Suprapubic skin (tissue), 3 donors: ENCODE data around the gene SLC35B1.

Experiments
- EP300 ChIP-seq: sonication (generic); formaldehyde crosslinking; IDR thresholded peaks from one replicate; pipeline ENCODE4 v1.6.1; 2017; ENCODE audit warnings: antibody characterized with exemption
- POLR2A ChIP-seq, 2 donors: fragments of 450-650 bp; IDR thresholded peaks; one replicate each; pipeline ENCODE4 v1.6.1; 2017; ENCODE audit warnings: antibody characterized with exemption in 2 of 2, mild to moderate bottlenecking in 2 of 2, moderate library complexity in 2 of 2
- TF ChIP-seq, protein P1 (sequence below), 2 donors: fragments of 200-600 bp in 1 of 2; fragments of 450-650 bp in 1 of 2; sonication (generic) in 1 of 2; IDR thresholded peaks; one replicate each; pipeline ENCODE4 v1.5.1; 2016 to 2019; ENCODE audit warnings: antibody characterized with exemption in 2 of 2, mild to moderate bottlenecking in 1 of 2, moderate library complexity in 1 of 2

DNA sequence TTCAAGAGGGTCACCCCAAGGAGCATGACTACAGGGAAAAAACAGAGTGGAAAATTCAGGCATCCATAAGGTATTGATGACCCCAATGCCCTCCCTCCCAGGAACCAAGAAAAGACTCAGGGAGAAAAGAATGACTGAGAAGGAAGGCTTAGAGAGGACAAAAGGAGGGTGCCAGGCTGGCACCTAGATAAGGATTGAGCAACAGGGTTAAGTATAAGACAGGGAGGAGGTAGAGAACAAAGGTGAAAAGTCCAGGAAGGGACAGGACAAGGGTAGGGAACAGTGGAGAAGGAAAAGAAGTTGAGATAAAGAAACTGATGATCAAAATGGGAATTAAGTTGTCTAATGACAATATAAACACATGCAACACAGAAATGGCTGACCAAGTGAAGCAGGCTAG, 2.5 kb downstream of the SLC35B1 start:
- no peak for TF ChIP-seq POLR2A (IDR thresholded peaks at IDR 0.05)
- TF ChIP-seq, protein P1, sequence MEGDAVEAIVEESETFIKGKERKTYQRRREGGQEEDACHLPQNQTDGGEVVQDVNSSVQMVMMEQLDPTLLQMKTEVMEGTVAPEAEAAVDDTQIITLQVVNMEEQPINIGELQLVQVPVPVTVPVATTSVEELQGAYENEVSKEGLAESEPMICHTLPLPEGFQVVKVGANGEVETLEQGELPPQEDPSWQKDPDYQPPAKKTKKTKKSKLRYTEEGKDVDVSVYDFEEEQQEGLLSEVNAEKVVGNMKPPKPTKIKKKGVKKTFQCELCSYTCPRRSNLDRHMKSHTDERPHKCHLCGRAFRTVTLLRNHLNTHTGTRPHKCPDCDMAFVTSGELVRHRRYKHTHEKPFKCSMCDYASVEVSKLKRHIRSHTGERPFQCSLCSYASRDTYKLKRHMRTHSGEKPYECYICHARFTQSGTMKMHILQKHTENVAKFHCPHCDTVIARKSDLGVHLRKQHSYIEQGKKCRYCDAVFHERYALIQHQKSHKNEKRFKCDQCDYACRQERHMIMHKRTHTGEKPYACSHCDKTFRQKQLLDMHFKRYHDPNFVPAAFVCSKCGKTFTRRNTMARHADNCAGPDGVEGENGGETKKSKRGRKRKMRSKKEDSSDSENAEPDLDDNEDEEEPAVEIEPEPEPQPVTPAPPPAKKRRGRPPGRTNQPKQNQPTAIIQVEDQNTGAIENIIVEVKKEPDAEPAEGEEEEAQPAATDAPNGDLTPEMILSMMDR (IDR thresholded peaks at IDR 0.05): no peak
- no peak for TF ChIP-seq EP300
